ENCODE measurements around the gene REV3L.
A peak's percentile ranks its signal among the peaks of the same experiment; 100 is the strongest.

The REV3L gene

GRCh38 chr6:111274593-111275217, 208.3 kb downstream of the REV3L start:
- no peak for FAIRE-seq
- DNase-seq (ENCODE audit: insufficient read length) = no peak
- no peak for TF ChIP-seq TAF1 (IDR thresholded peaks at IDR 0.05; ENCODE audit: borderline replicate concordance, low read depth, low read length)
- no peak for TF ChIP-seq POLR2AphosphoS5 (IDR thresholded peaks at IDR 0.05; ENCODE audit: low read depth, low read length)
- no peak for TF ChIP-seq POLR2A (IDR thresholded peaks at IDR 0.05; ENCODE audit: low read depth, low read length)

GRCh38 chr6:111270121-111270520, 212.9 kb downstream of the REV3L start:
- FAIRE-seq = no peak
- TF ChIP-seq POLR2A (IDR thresholded peaks at IDR 0.05; ENCODE audit: low read depth, low read length) (no peak), POLR2AphosphoS5 (IDR thresholded peaks at IDR 0.05; ENCODE audit: low read depth, low read length) (no peak), TAF1 (IDR thresholded peaks at IDR 0.05; ENCODE audit: borderline replicate concordance, low read depth, low read length) (no peak)
- DNase-seq (ENCODE audit: insufficient read length) = no peak

GRCh38 chr6:111269401-111269970, 213.5 kb downstream of the REV3L start:
- FAIRE-seq (no peak), DNase-seq (ENCODE audit: insufficient read length) (no peak)
- no peak for TF ChIP-seq TAF1 (IDR thresholded peaks at IDR 0.05; ENCODE audit: borderline replicate concordance, low read depth, low read length)
- TF ChIP-seq POLR2A (IDR thresholded peaks at IDR 0.05; ENCODE audit: low read depth, low read length) = no peak
- TF ChIP-seq POLR2AphosphoS5 (IDR thresholded peaks at IDR 0.05; ENCODE audit: low read depth, low read length) = no peak

GRCh38 chr6:111267764-111268333, 215.2 kb downstream of the REV3L start:
- FAIRE-seq (no peak), DNase-seq (ENCODE audit: insufficient read length) (no peak)
- TF ChIP-seq TAF1 (IDR thresholded peaks at IDR 0.05; ENCODE audit: borderline replicate concordance, low read depth, low read length) = no peak
- TF ChIP-seq POLR2A (IDR thresholded peaks at IDR 0.05; ENCODE audit: low read depth, low read length) = no peak
- TF ChIP-seq POLR2AphosphoS5 (IDR thresholded peaks at IDR 0.05; ENCODE audit: low read depth, low read length) = no peak

- FAIRE-seq (no peak), DNase-seq (ENCODE audit: insufficient read length) (no peak)
- TF ChIP-seq POLR2AphosphoS5 (IDR thresholded peaks at IDR 0.05; ENCODE audit: low read depth, low read length) (no peak), TAF1 (IDR thresholded peaks at IDR 0.05; ENCODE audit: borderline replicate concordance, low read depth, low read length) (no peak), POLR2A (IDR thresholded peaks at IDR 0.05; ENCODE audit: low read depth, low read length) (no peak)
These were observed 216.7 kb downstream of the REV3L start for GRCh38 chr6:111266276-111266675.

- DNase-seq (ENCODE audit: insufficient read length) = no peak
These were observed 217.2 kb downstream of the REV3L start for GRCh38 chr6:111265842-111266241.

GRCh38 chr6:111263837-111264236, 219.2 kb downstream of the REV3L start:
- FAIRE-seq (no peak), DNase-seq (ENCODE audit: insufficient read length) (no peak)
- TF ChIP-seq POLR2A (IDR thresholded peaks at IDR 0.05; ENCODE audit: low read depth, low read length) (no peak), TAF1 (IDR thresholded peaks at IDR 0.05; ENCODE audit: borderline replicate concordance, low read depth, low read length) (no peak), POLR2AphosphoS5 (IDR thresholded peaks at IDR 0.05; ENCODE audit: low read depth, low read length) (no peak)

More at GRCh38 chr6:111265842-111266241, 217.2 kb downstream of the REV3L start:
- no peak for FAIRE-seq
- TF ChIP-seq TAF1 (IDR thresholded peaks at IDR 0.05; ENCODE audit: borderline replicate concordance, low read depth, low read length) = no peak

- FAIRE-seq = no peak
- TF ChIP-seq POLR2A (IDR thresholded peaks at IDR 0.05; ENCODE audit: low read depth, low read length) (no peak), POLR2AphosphoS5 (IDR thresholded peaks at IDR 0.05; ENCODE audit: low read depth, low read length) (no peak), TAF1 (IDR thresholded peaks at IDR 0.05; ENCODE audit: borderline replicate concordance, low read depth, low read length) (no peak)
- no peak for DNase-seq (ENCODE audit: insufficient read length)
These were observed 222.3 kb downstream of the REV3L start for GRCh38 chr6:111260570-111261298.

- FAIRE-seq (peak; percentile 99), DNase-seq (ENCODE audit: insufficient read length) (peak; percentile 88)
- TF ChIP-seq TAF1 (IDR thresholded peaks at IDR 0.05; ENCODE audit: borderline replicate concordance, low read depth, low read length) = no peak
- TF ChIP-seq POLR2AphosphoS5 (IDR thresholded peaks at IDR 0.05; ENCODE audit: low read depth, low read length) = peak; percentile 82
- TF ChIP-seq POLR2A (IDR thresholded peaks at IDR 0.05; ENCODE audit: low read depth, low read length) = peak; percentile 87; the same call in 1 of the 2 replicates
These were observed 223.8 kb downstream of the REV3L start for GRCh38 chr6:111259089-111259831.

GRCh38 chr6:111258615-111259088, 224.4 kb downstream of the REV3L start:
- TF ChIP-seq TAF1 (IDR thresholded peaks at IDR 0.05; ENCODE audit: borderline replicate concordance, low read depth, low read length) = no peak
- TF ChIP-seq POLR2A (IDR thresholded peaks at IDR 0.05; ENCODE audit: low read depth, low read length) = no peak
- no peak for TF ChIP-seq POLR2AphosphoS5 (IDR thresholded peaks at IDR 0.05; ENCODE audit: low read depth, low read length)
- FAIRE-seq (no peak), DNase-seq (ENCODE audit: insufficient read length) (peak; percentile 11)

GRCh38 chr6:111258010-111258409, 225.0 kb downstream of the REV3L start:
- no peak for FAIRE-seq
- DNase-seq (ENCODE audit: insufficient read length) = no peak
- no peak for TF ChIP-seq POLR2AphosphoS5 (IDR thresholded peaks at IDR 0.05; ENCODE audit: low read depth, low read length)
- no peak for TF ChIP-seq TAF1 (IDR thresholded peaks at IDR 0.05; ENCODE audit: borderline replicate concordance, low read depth, low read length)
- TF ChIP-seq POLR2A (IDR thresholded peaks at IDR 0.05; ENCODE audit: low read depth, low read length) = no peak
